NT2/D1 (cell line): ENCODE results near the gene AKAP8L.

Experiments used
- DNase-seq: peaks from one replicate; pipeline ENCODE4 v3.0.0-alpha.2; 2011; ENCODE audit warnings: low read depth, low spot score
- H3K27me3 ChIP-seq: 2 replicates; pipeline ENCODE4 v1.6.0; 2011; ENCODE audit warnings: mild to moderate bottlenecking; ENCODE audit not compliant: insufficient read length, insufficient read depth
- H3K36me3 ChIP-seq: 2 replicates; pipeline ENCODE4 v1.6.1; 2011; ENCODE audit warnings: mild to moderate bottlenecking, low read length, mixed read lengths; ENCODE audit not compliant: insufficient read depth, insufficient read length
- H3K4me1 ChIP-seq: 2 replicates; pipeline ENCODE4 v1.5.1; 2011; ENCODE audit not compliant: insufficient read depth, insufficient read length
- H3K4me3 ChIP-seq: 2 replicates; pipeline ENCODE4 v1.5.1; 2011; ENCODE audit warnings: low read depth; ENCODE audit not compliant: insufficient read length
- H3K9ac ChIP-seq: 2 replicates; pipeline ENCODE4 v1.6.0; 2011; ENCODE audit warnings: low read depth; ENCODE audit not compliant: insufficient read length
- H3K9me3 ChIP-seq: 2 replicates; pipeline ENCODE4 v1.5.1; 2011; ENCODE audit warnings: mild to moderate bottlenecking, low read length; ENCODE audit not compliant: insufficient read depth
- SUZ12 ChIP-seq: IDR thresholded peaks from 2 replicates; pipeline ENCODE4 v1.6.1; 2011; ENCODE audit not compliant: insufficient read length, insufficient read depth; ENCODE audit errors: extremely low read depth
- YY1 ChIP-seq: IDR thresholded peaks from 2 replicates; pipeline ENCODE4 v1.6.1; 2011; ENCODE audit not compliant: insufficient read length, insufficient read depth
- ZNF274 ChIP-seq: IDR thresholded peaks from 2 replicates; pipeline ENCODE4 v1.6.1; 2011; ENCODE audit warnings: mild to moderate bottlenecking, low read depth, low read length

AKAP8L gene

GRCh38 chr19:15331419-15332310 lies 87.1 kb downstream of the AKAP8L start:
- no peaks in the 10 kb centered on the region for H3K9me3 ChIP-seq
- TF ChIP-seq YY1, result peak; percentile 17
- TF ChIP-seq SUZ12, result no peak
- DNase-seq, result no peak
- no peaks in the 10 kb centered on the region for H3K27me3 ChIP-seq
- H3K4me3 ChIP-seq, result peak overlapping the region; percentile 97
- H3K36me3 ChIP-seq, result peaks cover 8% of the 10 kb centered on the region
- H3K9ac ChIP-seq, result peak overlapping the region; percentile 97
- H3K4me1 ChIP-seq, result peaks cover 3% of the 10 kb centered on the region

DNA sequence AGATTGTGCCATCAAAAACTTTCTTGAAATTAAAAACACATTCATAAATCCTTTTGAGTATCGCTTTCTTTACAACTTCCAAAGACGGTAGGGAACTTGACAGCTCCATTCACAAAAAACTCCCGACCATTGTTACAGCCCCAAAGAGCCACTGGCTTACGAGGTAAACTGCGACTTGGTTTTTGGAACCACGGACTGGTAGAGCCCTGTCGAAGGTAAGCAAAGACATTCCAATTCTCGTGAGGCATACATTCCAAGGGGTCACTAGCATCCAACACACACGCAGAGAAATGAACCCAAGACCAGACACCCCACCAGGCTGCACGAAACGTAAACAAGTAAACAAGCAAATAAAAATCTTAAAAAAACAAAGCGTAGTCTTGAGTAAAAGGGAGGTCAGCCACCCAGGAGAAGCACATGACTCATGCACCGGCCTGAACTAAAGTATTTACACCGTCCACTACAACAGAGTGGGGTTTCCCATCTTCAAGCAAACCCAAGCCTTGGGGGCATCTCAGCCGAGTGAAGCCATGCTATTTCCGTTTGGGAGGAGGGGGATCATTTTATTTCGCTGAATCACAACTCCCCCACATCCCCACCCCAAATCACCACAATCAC lies 87.9 kb downstream of the AKAP8L start:
- Histone ChIP-seq H3K9me3 (no peaks in the 10 kb centered on the region), H3K9ac (peak overlapping the region; percentile 97), H3K4me1 (peaks cover 3% of the 10 kb centered on the region), H3K4me3 (peak overlapping the region; percentile 97), H3K27me3 (no peaks in the 10 kb centered on the region), H3K36me3 (peaks cover 10% of the 10 kb centered on the region)
- DNase-seq, result no peak
- TF ChIP-seq SUZ12 (no peak), YY1 (no peak), ZNF274 (no peak)
